DMS114 treated with DMSO at 0.1 percent for 48 hours (cell line): ENCODE results near the gene CTH.
"Not testable (repeated sequence)": the region's sequence is repeated elsewhere in the genome, so short reads cannot be mapped to it uniquely, and the experiment has no call there.

Source experiments
- DNase-seq: peaks from one replicate; lab custom pipeline; 2025; ENCODE audit not compliant: unreplicated experiment; lab: John Stamatoyannopoulos, UW

CTH gene

GRCh38 chr1:70410604-70411359 lies at the start of gene CTH:
Gene CTH (plus strand): TSS chr1:70411268. CDS start chr1:70411416, 148 bp downstream.
- peak; percentile 98 for DNase-seq

GRCh38 chr1:70361727-70362398 lies 49.2 kb upstream of the CTH start:
- no peak for DNase-seq

GRCh38 chr1:70364439-70364838 lies 46.6 kb upstream of the CTH start:
- DNase-seq: no peak

- not testable (repeated sequence) for DNase-seq
Measured at GRCh38 chr1:70366425-70366952, 44.6 kb upstream of the CTH start.

GRCh38 chr1:70366997-70367396 lies 44.1 kb upstream of the CTH start:
- DNase-seq: not testable (repeated sequence)

- DNase-seq: not testable (repeated sequence)
Measured at GRCh38 chr1:70367397-70367796, 43.7 kb upstream of the CTH start.

GRCh38 chr1:70371586-70371985 lies 39.5 kb upstream of the CTH start:
- not testable (repeated sequence) for DNase-seq

- no peak for DNase-seq
Measured at GRCh38 chr1:70372426-70372825, 38.6 kb upstream of the CTH start.

- DNase-seq: not testable (repeated sequence)
Measured at GRCh38 chr1:70373580-70373979, 37.5 kb upstream of the CTH start.

GRCh38 chr1:70376196-70376595 lies 34.9 kb upstream of the CTH start:
- DNase-seq: no peak

- DNase-seq: no peak
Measured at GRCh38 chr1:70382682-70383081, 28.4 kb upstream of the CTH start.

- no peak for DNase-seq
Measured at GRCh38 chr1:70383483-70383882, 27.6 kb upstream of the CTH start.

- DNase-seq: no peak
Measured at GRCh38 chr1:70384542-70384941, 26.5 kb upstream of the CTH start.

GRCh38 chr1:70385477-70385876 lies 25.6 kb upstream of the CTH start:
- DNase-seq: no peak

GRCh38 chr1:70386121-70386520 lies 24.9 kb upstream of the CTH start:
- no peak for DNase-seq

GRCh38 chr1:70387507-70387906 lies 23.6 kb upstream of the CTH start:
- DNase-seq: no peak

GRCh38 chr1:70392626-70393025 lies 18.4 kb upstream of the CTH start:
- DNase-seq: no peak

- no peak for DNase-seq
Measured at GRCh38 chr1:70396607-70397006, 14.5 kb upstream of the CTH start.

GRCh38 chr1:70397013-70397412 lies 14.1 kb upstream of the CTH start:
- DNase-seq: no peak

GRCh38 chr1:70400335-70400734 lies 10.7 kb upstream of the CTH start:
- no peak for DNase-seq

- DNase-seq: no peak
Measured at GRCh38 chr1:70401974-70402373, 9.1 kb upstream of the CTH start.

GRCh38 chr1:70403759-70404158 lies 7.3 kb upstream of the CTH start:
- no peak for DNase-seq
